IMR-90 (cell line): Measurements from ENCODE around the gene PNMA1. TPM values are rescaled to one million over a fixed set of nuclear protein-coding genes. Genes with fewer than 3 reads are reported as not detected.

Experiments
- ATAC-seq: fragments of 200-7000 bp; cut with Tn5 transposase; 2 replicates; pipeline ENCODE4 v1.9.1; 2020; ENCODE audit warnings: low read depth, mild to moderate bottlenecking, moderate library complexity
- BruUV-seq: library from RNA; stranded (reverse); fragments of 400-500 nt; replicated peaks from 2 replicates; lab custom pipeline; 2021; lab: Mats Ljungman, UMichigan
- CTCF ChIA-PET: fragments of 300-600 bp; formaldehyde crosslinking; extraction: SDS; loops from one replicate; lab custom pipeline; 2021; ENCODE audit warnings: antibody characterized with exemption; lab: Yijun Ruan, JAX
- POLR2A ChIA-PET: fragments of 300-600 bp; sonication (Branson Sonifier 250); formaldehyde crosslinking; loops from one replicate; lab custom pipeline; 2022; ENCODE audit warnings: antibody characterized with exemption; ENCODE audit not compliant: unreplicated experiment; lab: Charles Lee
- DNase-seq: peaks from one replicate; pipeline ENCODE4 v3.0.0; 2013
- H2AFZ ChIP-seq: replicated peaks from 2 replicates; pipeline ENCODE3; 2013; ENCODE audit warnings: low read length, mild to moderate bottlenecking; ENCODE audit not compliant: poor library complexity
- H2AK5ac ChIP-seq: 2 replicates; pipeline ENCODE4 v1.6.1; 2013; ENCODE audit warnings: low read depth, low read length, inconsistent platforms
- H2AK9ac ChIP-seq: replicated peaks from 2 replicates; pipeline ENCODE3; 2013; ENCODE audit warnings: mild to moderate bottlenecking, low read depth, low read length, moderate library complexity; ENCODE audit not compliant: poor library complexity
- H2BK120ac ChIP-seq: 2 replicates; pipeline ENCODE4 v1.6.1; 2013; ENCODE audit warnings: low read depth, low read length, inconsistent platforms
- H2BK15ac ChIP-seq: 3 replicates; pipeline ENCODE4 v1.6.1; 2013; ENCODE audit warnings: low read depth, low read length, inconsistent platforms
- H2BK20ac ChIP-seq: 2 replicates; pipeline ENCODE4 v1.6.1; 2013; ENCODE audit warnings: low read depth, mild to moderate bottlenecking, inconsistent platforms, low read length, moderate library complexity
- H2BK5ac ChIP-seq: 2 replicates; pipeline ENCODE4 v1.6.1; 2013; ENCODE audit warnings: mild to moderate bottlenecking, low read depth, low read length, inconsistent platforms; ENCODE audit not compliant: poor library complexity, severe bottlenecking
- H3K14ac ChIP-seq: replicated peaks from 2 replicates; pipeline ENCODE4 v1.6.1; 2013; ENCODE audit warnings: low read depth, low read length, inconsistent platforms
- H3K18ac ChIP-seq: 2 replicates; pipeline ENCODE4 v1.6.1; 2013; ENCODE audit warnings: low read depth, low read length, control low read depth
- H3K23ac ChIP-seq: 2 replicates; pipeline ENCODE4 v1.6.1; 2013; ENCODE audit warnings: low read depth, low read length, inconsistent platforms
- H3K27ac ChIP-seq: 2 replicates; pipeline ENCODE4 v1.5.1; 2013; ENCODE audit warnings: mild to moderate bottlenecking, control low read depth, low read length; ENCODE audit not compliant: insufficient read depth
- H3K27me3 ChIP-seq: 2 replicates; pipeline ENCODE4 v1.6.1; 2013; ENCODE audit warnings: low read length; ENCODE audit not compliant: control insufficient read depth, insufficient read depth
- H3K36me3 ChIP-seq: 2 replicates; pipeline ENCODE4 v1.6.1; 2013; ENCODE audit warnings: low read length, mixed read lengths; ENCODE audit not compliant: control insufficient read depth, insufficient read depth
- H3K4ac ChIP-seq: 2 replicates; pipeline ENCODE4 v1.6.1; 2013; ENCODE audit warnings: low read depth, low read length, inconsistent platforms
- H3K4me1 ChIP-seq: 2 replicates; pipeline ENCODE4 v1.6.1; 2013; ENCODE audit warnings: low read length, mixed read lengths; ENCODE audit not compliant: control insufficient read depth, insufficient read depth
- H3K4me2 ChIP-seq: 2 replicates; pipeline ENCODE4 v1.6.1; 2013; ENCODE audit warnings: low read depth, mild to moderate bottlenecking, control low read depth, low read length, moderate library complexity
- H3K4me3 ChIP-seq: 2 replicates; pipeline ENCODE4 v1.5.1; 2013; ENCODE audit warnings: low read depth, mild to moderate bottlenecking, control low read depth, low read length, moderate library complexity; ENCODE audit not compliant: insufficient read depth
- H3K56ac ChIP-seq: 2 replicates; pipeline ENCODE4 v1.6.1; 2013; ENCODE audit warnings: low read length, inconsistent platforms; ENCODE audit not compliant: insufficient read depth; ENCODE audit errors: extremely low read depth
- H3K79me1 ChIP-seq, 2 experiments: 2 replicates each; pipeline ENCODE4 v1.6.1; 2013; ENCODE audit warnings: low read length in 2 of 2, inconsistent platforms in 1 of 2, low read depth in 1 of 2
- H3K9ac ChIP-seq: 2 replicates; pipeline ENCODE4 v1.6.1; 2013; ENCODE audit warnings: low read depth, low read length, control low read depth
- H3K9me1 ChIP-seq: 2 replicates; pipeline ENCODE4 v1.6.1; 2013; ENCODE audit warnings: low read length, inconsistent platforms; ENCODE audit not compliant: insufficient read depth
- H3K9me3 ChIP-seq: 2 replicates; pipeline ENCODE4 v1.6.1; 2013; ENCODE audit warnings: low read length; ENCODE audit not compliant: control insufficient read depth, insufficient read depth
- H4K20me1 ChIP-seq: 2 replicates; pipeline ENCODE4 v1.6.1; 2013; ENCODE audit warnings: low read length, inconsistent platforms; ENCODE audit not compliant: insufficient read depth
- H4K5ac ChIP-seq: 2 replicates; pipeline ENCODE4 v1.6.1; 2013; ENCODE audit warnings: mild to moderate bottlenecking, low read depth, low read length, control low read depth
- H4K8ac ChIP-seq, 2 experiments: 2 replicates each; pipeline ENCODE4 v1.6.1; 2013; ENCODE audit warnings: low read depth in 2 of 2, low read length in 2 of 2, control low read depth in 1 of 2, inconsistent platforms in 1 of 2
- H4K91ac ChIP-seq: 2 replicates; pipeline ENCODE4 v1.6.1; 2013; ENCODE audit warnings: low read depth, low read length, inconsistent platforms; ENCODE audit not compliant: insufficient read depth
- BHLHE40 ChIP-seq: fragments of 150-350 bp; IDR thresholded peaks from 2 replicates; pipeline ENCODE4 v1.6.1; 2016; ENCODE audit warnings: mild to moderate bottlenecking, low read depth, low read length
- CEBPB ChIP-seq: IDR thresholded peaks from 2 replicates; pipeline ENCODE4 v1.6.1; 2012; ENCODE audit warnings: low read depth, low read length, improper control_type of control experiment
- CHD1 ChIP-seq: IDR thresholded peaks from 2 replicates; pipeline ENCODE4 v1.6.1; 2012; ENCODE audit warnings: low read depth, low read length, improper control_type of control experiment
- FOS ChIP-seq: fragments of 150-350 bp; IDR thresholded peaks from 2 replicates; pipeline ENCODE4 v1.6.1; 2016; ENCODE audit warnings: low read depth, low read length
- MAFK ChIP-seq: IDR thresholded peaks from 2 replicates; pipeline ENCODE4 v1.6.1; 2012; ENCODE audit warnings: low read depth, low read length, improper control_type of control experiment
- MAZ ChIP-seq: IDR thresholded peaks from 2 replicates; pipeline ENCODE4 v1.6.1; 2012; ENCODE audit warnings: low read depth, mild to moderate bottlenecking, low read length, improper control_type of control experiment, moderate library complexity, borderline replicate concordance
- MXI1 ChIP-seq: IDR thresholded peaks from 2 replicates; pipeline ENCODE4 v1.6.1; 2012; ENCODE audit warnings: low read depth, mild to moderate bottlenecking, low read length, moderate library complexity, borderline replicate concordance
- NFE2L2 ChIP-seq: fragments of 150-350 bp; IDR thresholded peaks from 2 replicates; pipeline ENCODE4 v1.6.1; 2016; ENCODE audit warnings: low read depth, mild to moderate bottlenecking, low read length
- POLR2A ChIP-seq: IDR thresholded peaks from 2 replicates; pipeline ENCODE4 v1.6.1; 2012; ENCODE audit warnings: mild to moderate bottlenecking, low read depth, low read length
- RAD21 ChIP-seq: IDR thresholded peaks from 2 replicates; pipeline ENCODE4 v1.6.1; 2012; ENCODE audit warnings: low read length, improper control_type of control experiment
- RCOR1 ChIP-seq: IDR thresholded peaks from 2 replicates; pipeline ENCODE4 v1.6.1; 2012; ENCODE audit warnings: mild to moderate bottlenecking, low read length, improper control_type of control experiment; ENCODE audit not compliant: insufficient replicate concordance
- RFX5 ChIP-seq: IDR thresholded peaks from 2 replicates; pipeline ENCODE4 v1.8.0; 2012; ENCODE audit warnings: low read depth, mild to moderate bottlenecking, low read length, moderate library complexity
- USF2 ChIP-seq: fragments of 150-350 bp; IDR thresholded peaks from 2 replicates; pipeline ENCODE4 v1.6.1; 2017; ENCODE audit warnings: mild to moderate bottlenecking, antibody characterized with exemption, low read length, low read depth
- whole genome bisulfite sequencing, 2 experiments: methylation state at CpG; one replicate each; pipeline versions ENCODE4 v1.1.5 to v1.1.7; 2013; ENCODE audit warnings: missing lambda C conversion rate in 2 of 2; ENCODE audit not compliant: insufficient read length in 1 of 2; ENCODE audit errors: extremely low coverage in 2 of 2; 5-methylcytosine and 5-hydroxymethylcytosine counted together
- dilution Hi-C: fragments of 300-500 bp; cut with HindIII; formaldehyde crosslinking; loops from one replicate; pipeline ENCODE4 v1.14.3; 2018; ENCODE audit warnings: low sequenced_read_pairs; ENCODE audit not compliant: unreplicated experiment
- in situ Hi-C: fragments of 300-500 bp; cut with MboI; formaldehyde crosslinking; loops from 3 replicates; pipeline ENCODE4 v1.14.3; 2019; ENCODE audit warnings: low sequenced_read_pairs, inconsistent platforms, mixed read lengths
- intact Hi-C: fragments of 100-400 bp; cut with micrococcal nuclease; formaldehyde crosslinking; loops from 2 replicates; pipeline ENCODE4 v1.10.0; 2022
- polyA plus RNA-seq, 3 experiments: library from polyadenylated mRNA; depleted of rRNA; stranded (reverse); fragments of >200 nt; gene quantifications; 2 replicates each; pipeline ENCODE4 v1.2.3, GENCODE V29; 2012; ENCODE audit warnings: low replicate concordance in 1 of 3
- total RNA-seq: library from RNA; depleted of rRNA; stranded (reverse); fragments of >200 nt; gene quantifications from 2 replicates; pipeline ENCODE4 v1.2.3, GENCODE V29; 2012
- TF ChIP-seq, protein P1 (sequence below): conservative IDR thresholded peaks from 2 replicates; pipeline ENCODE4 v1.5.1; 2012; ENCODE audit warnings: mild to moderate bottlenecking, low read depth, low read length, improper control_type of control experiment

Gene PNMA1
- total and polyA plus RNA-seq, 2 of the 4 experiments (the other 2 are of a cell fraction): 6.5 to 28.2 TPM

GRCh38 chr14:73678698-73679097, 35.5 kb downstream of the PNMA1 start:
- POLR2A ChIA-PET: interaction anchor here (0.6 kb wide), 1 partner anchor 36 kb away, joined by 4 read pairs; no protein-coding TSS in a partner anchor

More at GRCh38 chr14:73678698-73679097, 35.5 kb downstream of the PNMA1 start:
- H2BK15ac ChIP-seq: no peak overlapping the region
- no CpG with 5 or more reads among the region's 4 CpGs for WGBS, 2 experiments
- in situ Hi-C loops: no loop called here
- no peak overlapping the region for H2AK5ac ChIP-seq
- H3K9me1 ChIP-seq: no peaks in the 10 kb centered on the region; the same call in 1 of the 2 replicates
- no peak overlapping the region for H2BK20ac ChIP-seq
- H3K4me2 ChIP-seq: no peak overlapping the region
- H3K36me3 ChIP-seq: peaks cover 1% of the 10 kb centered on the region; the same call in 1 of the 2 replicates
- no peak overlapping the region for H3K18ac ChIP-seq
- no peaks in the 10 kb centered on the region for H4K20me1 ChIP-seq
- DNase-seq: no peak
- no TSS peak for BruUV-seq
- no peak overlapping the region for H4K91ac ChIP-seq
- no peaks in the 10 kb centered on the region for H3K79me1 ChIP-seq
- dilution Hi-C loops: no loop called here
- no peaks in the 10 kb centered on the region for H3K4me1 ChIP-seq
- no peak overlapping the region for H3K4ac ChIP-seq
- H3K27ac ChIP-seq: no peak overlapping the region
- no peak overlapping the region for H3K56ac ChIP-seq
- H4K8ac ChIP-seq: no peak overlapping the region
- no peak overlapping the region for H3K9ac ChIP-seq
- H4K5ac ChIP-seq: no peak overlapping the region
- no peak overlapping the region for H2AK9ac ChIP-seq
- H3K9me3 ChIP-seq: no peaks in the 10 kb centered on the region
- H3K14ac ChIP-seq: no peak overlapping the region
- no peak overlapping the region for H2BK5ac ChIP-seq
- TF ChIP-seq RCOR1: no peak
- TF ChIP-seq RAD21: no peak
- TF ChIP-seq MAZ: no peak
- no peak for TF ChIP-seq BHLHE40
- no peak for TF ChIP-seq MXI1
- TF ChIP-seq USF2: no peak
- no peak for TF ChIP-seq NFE2L2
- TF ChIP-seq POLR2A: no peak
- no peak for TF ChIP-seq FOS
- TF ChIP-seq RFX5: no peak
- TF ChIP-seq CHD1: no peak
- TF ChIP-seq, protein P1, sequence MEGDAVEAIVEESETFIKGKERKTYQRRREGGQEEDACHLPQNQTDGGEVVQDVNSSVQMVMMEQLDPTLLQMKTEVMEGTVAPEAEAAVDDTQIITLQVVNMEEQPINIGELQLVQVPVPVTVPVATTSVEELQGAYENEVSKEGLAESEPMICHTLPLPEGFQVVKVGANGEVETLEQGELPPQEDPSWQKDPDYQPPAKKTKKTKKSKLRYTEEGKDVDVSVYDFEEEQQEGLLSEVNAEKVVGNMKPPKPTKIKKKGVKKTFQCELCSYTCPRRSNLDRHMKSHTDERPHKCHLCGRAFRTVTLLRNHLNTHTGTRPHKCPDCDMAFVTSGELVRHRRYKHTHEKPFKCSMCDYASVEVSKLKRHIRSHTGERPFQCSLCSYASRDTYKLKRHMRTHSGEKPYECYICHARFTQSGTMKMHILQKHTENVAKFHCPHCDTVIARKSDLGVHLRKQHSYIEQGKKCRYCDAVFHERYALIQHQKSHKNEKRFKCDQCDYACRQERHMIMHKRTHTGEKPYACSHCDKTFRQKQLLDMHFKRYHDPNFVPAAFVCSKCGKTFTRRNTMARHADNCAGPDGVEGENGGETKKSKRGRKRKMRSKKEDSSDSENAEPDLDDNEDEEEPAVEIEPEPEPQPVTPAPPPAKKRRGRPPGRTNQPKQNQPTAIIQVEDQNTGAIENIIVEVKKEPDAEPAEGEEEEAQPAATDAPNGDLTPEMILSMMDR: no peak
- no peak for TF ChIP-seq MAFK
- no peak for TF ChIP-seq CEBPB
- H3K27me3 ChIP-seq: no peaks in the 10 kb centered on the region
- no peak overlapping the region for H2BK120ac ChIP-seq
- no peak overlapping the region for H3K23ac ChIP-seq
- CTCF ChIA-PET: interaction anchor here (0.6 kb wide), 1 partner anchor 432 kb away, joined by 4 read pairs; no protein-coding TSS in a partner anchor
- H2AFZ ChIP-seq: no peak overlapping the region
- ATAC-seq: no peak
- intact Hi-C loops: no loop called here
- no peak overlapping the region for H3K4me3 ChIP-seq
